ENCODE data around the gene DYNLL2.
"Not testable (repeated sequence)": the region's sequence is repeated elsewhere in the genome, so short reads cannot be mapped to it uniquely, and the experiment has no call there.

The DYNLL2 gene

GRCh38 chr17:58073266-58073665 lies 10.0 kb upstream of the DYNLL2 start:
- DNase-seq, result not testable (repeated sequence)

DNA sequence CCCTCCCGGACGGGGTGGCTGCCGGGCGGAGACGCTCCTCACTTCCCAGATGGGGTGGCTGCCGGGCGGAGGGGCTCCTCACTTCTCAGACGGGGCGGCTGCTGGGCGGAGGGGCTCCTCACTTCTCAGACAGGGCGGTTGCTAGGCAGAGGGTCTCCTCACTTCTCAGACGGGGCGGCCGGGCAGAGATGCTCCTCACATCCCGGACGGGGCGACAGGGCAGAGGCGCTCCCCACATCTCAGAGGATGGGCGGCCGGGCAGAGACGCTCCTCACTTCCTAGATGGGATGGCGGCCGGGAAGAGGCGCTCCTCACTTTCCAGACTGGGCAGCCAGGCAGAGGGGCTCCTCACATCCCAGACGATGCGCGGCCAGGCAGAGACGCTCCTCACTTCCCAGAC lies 8.8 kb upstream of the DYNLL2 start:
- DNase-seq, result not testable (repeated sequence)

DNA sequence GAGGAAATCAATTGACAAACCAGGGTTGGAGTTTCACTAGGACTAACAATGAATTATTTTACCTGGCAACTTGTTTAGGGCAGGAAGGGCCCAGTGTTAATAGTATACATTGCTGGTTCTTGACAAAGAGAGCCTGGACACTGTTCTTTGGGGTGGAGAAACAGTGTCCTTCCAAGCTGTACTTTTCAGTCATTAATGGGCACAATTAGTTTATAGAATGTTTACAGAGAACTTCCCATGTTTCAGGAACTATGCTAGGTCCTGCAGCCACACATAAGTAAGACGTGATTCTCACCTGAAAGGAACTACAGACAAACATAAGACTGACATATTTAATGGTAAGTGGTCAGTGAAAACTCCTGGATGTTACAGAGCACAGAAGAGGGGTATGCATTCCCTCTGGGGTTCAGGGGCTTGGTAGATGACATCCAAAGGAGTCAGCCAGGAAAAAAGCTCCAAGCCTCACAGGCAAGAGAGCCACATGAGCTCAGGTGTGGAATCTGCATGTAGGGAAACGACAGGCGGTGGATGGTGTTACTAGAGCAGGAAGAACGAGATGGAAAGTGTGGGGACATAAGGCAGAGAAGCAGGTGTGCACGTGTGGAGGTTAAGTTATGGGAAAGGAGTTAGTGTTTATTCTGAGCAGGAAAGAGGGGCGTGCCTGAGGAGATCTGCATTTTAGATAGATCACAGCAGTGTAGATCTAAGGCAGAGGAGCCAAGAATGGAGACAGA lies 3.8 kb upstream of the DYNLL2 start:
- no peak for DNase-seq

GRCh38 chr17:58081646-58082340 lies 1.4 kb upstream of the DYNLL2 start:
- DNase-seq, result no peak

- no peak for DNase-seq
Observed at GRCh38 chr17:58082341-58082869, 814 bp upstream of the DYNLL2 start.

- DNase-seq, result peak; percentile 74
Observed at GRCh38 chr17:58083491-58084316, 485 bp downstream of the DYNLL2 start.

GRCh38 chr17:58084317-58084981 lies 1.2 kb downstream of the DYNLL2 start:
- peak; percentile 74 for DNase-seq

GRCh38 chr17:58085039-58085715 lies 2.0 kb downstream of the DYNLL2 start:
- DNase-seq, result no peak

GRCh38 chr17:58086953-58087352 lies 3.7 kb downstream of the DYNLL2 start:
- no peak for DNase-seq

GRCh38 chr17:58088624-58089023 lies 5.4 kb downstream of the DYNLL2 start:
- no peak for DNase-seq

DNA sequence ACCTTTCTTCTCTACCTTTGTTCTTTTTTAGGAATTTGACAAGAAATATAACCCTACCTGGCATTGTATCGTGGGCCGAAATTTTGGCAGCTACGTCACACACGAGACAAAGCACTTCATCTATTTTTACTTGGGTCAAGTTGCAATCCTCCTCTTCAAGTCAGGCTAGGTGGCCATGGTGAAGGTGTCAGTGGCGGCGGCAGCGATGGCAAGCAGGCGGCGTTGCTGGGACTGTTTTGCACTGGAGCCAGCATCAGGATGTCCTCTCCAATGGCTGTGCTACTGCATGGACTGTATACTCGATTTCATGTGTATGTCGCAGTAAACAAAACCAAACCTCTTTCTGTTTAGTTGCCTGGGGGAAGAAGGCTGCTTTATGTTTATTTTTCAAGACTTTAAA lies 5.9 kb downstream of the DYNLL2 start:
- no peak for DNase-seq

DNA sequence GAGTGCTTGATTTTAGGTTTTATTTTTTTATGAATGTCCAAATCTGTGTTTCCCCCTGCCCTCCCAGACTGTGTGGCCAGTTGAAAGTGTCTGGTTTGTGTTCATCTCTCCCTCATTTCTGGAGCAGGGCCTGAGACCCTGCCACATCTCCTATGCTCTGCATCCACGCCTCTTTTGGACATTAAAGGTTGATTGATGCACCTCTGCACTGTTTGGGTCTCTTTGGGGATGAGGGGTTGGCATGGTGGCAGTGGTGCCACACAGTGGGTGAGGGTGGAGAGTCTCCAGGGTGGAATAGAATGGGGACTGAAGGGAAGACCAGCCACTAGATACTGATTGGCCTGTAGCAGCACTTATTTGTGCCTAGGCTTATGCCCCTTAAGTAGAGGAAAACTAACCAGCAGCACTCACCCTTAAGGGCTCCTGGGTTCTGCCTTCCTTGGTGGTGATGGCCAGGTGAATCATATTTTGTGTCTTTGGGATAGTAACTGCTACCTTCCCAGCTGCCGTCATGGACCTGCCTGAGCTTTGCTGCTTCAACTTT lies 7.9 kb downstream of the DYNLL2 start:
- no peak for DNase-seq

GRCh38 chr17:58092101-58092796 lies 9.0 kb downstream of the DYNLL2 start:
- DNase-seq, result no peak

GRCh38 chr17:58092797-58093385 lies 9.7 kb downstream of the DYNLL2 start:
- DNase-seq, result no peak

- no peak for DNase-seq
Observed at GRCh38 chr17:58094118-58094517, 10.9 kb downstream of the DYNLL2 start.

- no peak for DNase-seq
Observed at GRCh38 chr17:58096892-58097291, 13.7 kb downstream of the DYNLL2 start.

DNA sequence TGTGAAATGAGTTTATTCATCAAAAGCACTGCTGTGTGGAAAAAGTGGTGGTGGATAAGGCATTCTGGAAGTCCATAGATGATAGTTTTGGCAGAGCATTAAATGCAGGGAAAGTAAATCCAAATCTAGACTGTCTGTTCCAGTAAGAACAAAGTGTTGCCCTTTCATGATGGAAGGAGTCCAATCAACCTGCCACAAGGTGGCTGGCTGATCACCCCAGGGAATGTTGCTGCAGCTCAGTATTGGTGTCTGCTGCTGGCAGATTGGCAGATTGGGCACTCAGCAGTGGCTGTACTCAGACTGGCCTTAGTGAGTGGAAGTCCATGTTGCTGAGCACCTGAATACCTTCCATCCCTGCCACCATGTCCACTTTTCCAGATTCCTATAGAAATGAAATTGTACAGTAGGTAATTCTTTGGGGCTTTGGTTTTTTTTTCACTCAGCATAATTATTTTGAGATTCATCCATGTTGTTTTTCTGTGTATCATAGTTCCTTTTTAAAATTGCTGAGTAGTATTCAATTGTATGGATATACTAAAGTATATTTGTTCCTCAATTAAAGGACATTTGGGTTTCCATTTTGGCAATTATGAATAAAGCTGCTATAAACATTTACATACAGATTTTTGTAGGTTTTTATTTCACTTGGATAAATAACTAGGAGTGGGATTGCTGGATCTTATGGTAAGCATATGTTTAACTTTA lies 14.3 kb downstream of the DYNLL2 start:
- no peak for DNase-seq

GRCh38 chr17:58100506-58100905 lies 17.3 kb downstream of the DYNLL2 start:
- DNase-seq, result no peak

DNA sequence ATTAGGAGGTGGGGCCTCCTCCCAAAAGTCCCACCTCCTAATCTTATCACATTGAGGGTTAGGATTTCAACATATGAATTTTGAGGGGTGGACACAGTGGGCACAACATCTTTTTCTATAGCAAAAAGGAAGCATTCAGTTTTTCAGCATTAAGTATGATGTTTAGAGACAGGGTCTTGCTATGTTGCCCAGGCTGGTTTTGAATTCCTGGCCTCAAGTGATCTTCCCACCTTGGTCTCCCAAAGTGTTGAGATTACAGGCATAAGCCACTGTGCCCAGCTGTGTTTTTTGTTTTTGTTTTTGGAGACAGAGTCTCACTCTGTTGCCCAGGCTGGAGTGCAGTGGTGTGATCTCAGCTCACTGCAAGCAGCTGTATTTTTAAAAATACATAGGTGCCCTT lies 18.7 kb downstream of the DYNLL2 start:
- DNase-seq, result not testable (repeated sequence)

GRCh38 chr17:58105093-58105492 lies 21.9 kb downstream of the DYNLL2 start:
- DNase-seq, result no peak
